HEK293 (cell line): ENCODE measurements around the gene PALMD.
A peak's percentile ranks its signal among the peaks of the same experiment; 100 is the strongest.

ENCODE experiments used
- CTCF ChIA-PET: fragments of 350-600 bp; formaldehyde crosslinking; extraction: SDS; loops from one replicate; lab custom pipeline; 2021; ENCODE audit warnings: antibody characterized with exemption; lab: Yijun Ruan, JAX
- POLR2A ChIA-PET: fragments of 300-600 bp; formaldehyde crosslinking; extraction: SDS; loops from one replicate; lab custom pipeline; 2020; ENCODE audit warnings: antibody characterized with exemption, inconsistent platforms; lab: Yijun Ruan, JAX
- H3K27ac ChIP-seq: fragments of 200-500 bp; sonication (Bioruptor generic); 2 replicates; pipeline ENCODE4 v1.5.1; 2014; ENCODE audit warnings: low read depth, low read length, control low read depth, inconsistent platforms; ENCODE audit errors: extremely low read depth
- H3K36me3 ChIP-seq, 2 experiments: fragments of 200-500 bp in 1 of 2; sonication (Bioruptor generic) in 1 of 2; 1 replicate in 1 of 2; 2 replicates in 1 of 2; pipeline ENCODE4 v1.5.1; 2014 to 2017; ENCODE audit warnings: inconsistent platforms in 2 of 2, low read length in 2 of 2; ENCODE audit not compliant: control insufficient read depth in 2 of 2, insufficient read depth in 1 of 2
- H3K4me1 ChIP-seq: fragments of 200-500 bp; sonication (Bioruptor generic); 2 replicates; pipeline ENCODE4 v1.5.1; 2014; ENCODE audit warnings: mild to moderate bottlenecking, low read length, inconsistent platforms; ENCODE audit not compliant: control insufficient read depth, insufficient read depth
- H3K4me3 ChIP-seq: 2 replicates; pipeline ENCODE4 v1.5.1; 2011; ENCODE audit warnings: low read depth, mild to moderate bottlenecking, control low read depth, low read length, moderate library complexity
- H3K9me3 ChIP-seq: fragments of 200-500 bp; sonication (Bioruptor generic); 2 replicates; pipeline ENCODE4 v1.5.1; 2014; ENCODE audit warnings: low read depth, low read length, inconsistent platforms; ENCODE audit not compliant: control insufficient read depth, insufficient read depth
- KLF16 ChIP-seq: fragments of 450-650 bp; formaldehyde crosslinking; IDR thresholded peaks from 2 replicates; pipeline ENCODE4 v1.5.1; 2017; ENCODE audit warnings: missing biosample characterization, missing genetic modification characterization
- MZF1 ChIP-seq: fragments of 450-650 bp; formaldehyde crosslinking; IDR thresholded peaks from 2 replicates; pipeline ENCODE4 v1.5.1; 2017; ENCODE audit warnings: missing biosample characterization, missing genetic modification characterization, borderline replicate concordance
- PRDM1 ChIP-seq: fragments of 450-650 bp; formaldehyde crosslinking; IDR thresholded peaks from 2 replicates; pipeline ENCODE4; 2016; ENCODE audit warnings: missing biosample characterization, missing genetic modification characterization
- RBAK ChIP-seq: fragments of 450-650 bp; formaldehyde crosslinking; IDR thresholded peaks from 2 replicates; pipeline ENCODE4 v1.5.1; 2016; ENCODE audit warnings: missing biosample characterization, missing genetic modification characterization
- SETDB1 ChIP-seq: IDR thresholded peaks from one replicate; pipeline ENCODE4 v1.6.1; 2017; ENCODE audit warnings: mild to moderate bottlenecking, low read length, moderate library complexity, mixed read lengths; ENCODE audit not compliant: insufficient read length
- TRIM28 ChIP-seq: IDR thresholded peaks from 2 replicates; pipeline ENCODE4 v1.6.1; 2011; ENCODE audit warnings: low read length, control low read depth, borderline replicate concordance
- ZNF155 ChIP-seq: fragments of 450-650 bp; formaldehyde crosslinking; IDR thresholded peaks from 2 replicates; pipeline ENCODE4 v1.5.1; 2016; ENCODE audit warnings: missing biosample characterization, missing genetic modification characterization
- ZNF174 ChIP-seq: fragments of 450-650 bp; formaldehyde crosslinking; IDR thresholded peaks from 2 replicates; pipeline ENCODE4 v1.5.0; 2017; ENCODE audit warnings: missing biosample characterization, mild to moderate bottlenecking, missing genetic modification characterization
- ZNF184 ChIP-seq: fragments of 450-650 bp; IDR thresholded peaks from 2 replicates; pipeline ENCODE4 v1.5.1; 2018; ENCODE audit warnings: missing biosample characterization, mild to moderate bottlenecking, missing genetic modification characterization
- ZNF19 ChIP-seq: fragments of 450-650 bp; formaldehyde crosslinking; IDR thresholded peaks from 2 replicates; pipeline ENCODE4; 2016; ENCODE audit warnings: missing biosample characterization, missing genetic modification characterization, low read depth
- ZNF404 ChIP-seq: fragments of 450-650 bp; formaldehyde crosslinking; IDR thresholded peaks from 2 replicates; pipeline ENCODE4 v1.5.1; 2017; ENCODE audit warnings: missing biosample characterization, missing genetic modification characterization
- ZNF571 ChIP-seq: fragments of 450-650 bp; formaldehyde crosslinking; IDR thresholded peaks from 2 replicates; pipeline ENCODE4 v1.5.0; 2017; ENCODE audit warnings: missing biosample characterization, missing genetic modification characterization
- ZNF600 ChIP-seq: fragments of 450-650 bp; formaldehyde crosslinking; IDR thresholded peaks from 2 replicates; pipeline ENCODE4 v1.5.1; 2016; ENCODE audit warnings: missing biosample characterization, missing genetic modification characterization
- ZNF658 ChIP-seq: fragments of 450-650 bp; formaldehyde crosslinking; IDR thresholded peaks from 2 replicates; pipeline ENCODE4; 2016; ENCODE audit warnings: missing biosample characterization, missing genetic modification characterization
- ZNF777 ChIP-seq: fragments of 450-650 bp; formaldehyde crosslinking; IDR thresholded peaks from 2 replicates; pipeline ENCODE4 v1.5.1; 2017; ENCODE audit warnings: missing biosample characterization, missing genetic modification characterization, borderline replicate concordance
- ZNF837 ChIP-seq: fragments of 450-650 bp; formaldehyde crosslinking; IDR thresholded peaks from 2 replicates; pipeline ENCODE4 v1.5.1; 2016; ENCODE audit warnings: missing biosample characterization, missing genetic modification characterization
- ZSCAN16 ChIP-seq: fragments of 450-650 bp; formaldehyde crosslinking; IDR thresholded peaks from 2 replicates; pipeline ENCODE4 v1.5.1; 2016; ENCODE audit warnings: missing biosample characterization, missing genetic modification characterization
- TF ChIP-seq, protein P1 (sequence below): fragments of 450-650 bp; formaldehyde crosslinking; IDR thresholded peaks from 2 replicates; pipeline ENCODE4 v1.5.1; 2016; ENCODE audit warnings: missing biosample characterization, missing genetic modification characterization
- TF ChIP-seq, protein P2 (sequence below): IDR thresholded peaks from 2 replicates; pipeline ENCODE4 v1.6.1; 2011; ENCODE audit warnings: mild to moderate bottlenecking, low read depth, low read length, borderline replicate concordance
- TF ChIP-seq, protein P3 (sequence below): fragments of 450-650 bp; formaldehyde crosslinking; IDR thresholded peaks from 2 replicates; pipeline ENCODE4 v1.5.1; 2016; ENCODE audit warnings: missing biosample characterization, missing genetic modification characterization
- TF ChIP-seq, protein P4 (sequence below): fragments of 450-650 bp; formaldehyde crosslinking; IDR thresholded peaks from 2 replicates; pipeline ENCODE4 v1.5.1; 2016; ENCODE audit warnings: missing biosample characterization, missing genetic modification characterization, low read depth

PALMD gene

DNA sequence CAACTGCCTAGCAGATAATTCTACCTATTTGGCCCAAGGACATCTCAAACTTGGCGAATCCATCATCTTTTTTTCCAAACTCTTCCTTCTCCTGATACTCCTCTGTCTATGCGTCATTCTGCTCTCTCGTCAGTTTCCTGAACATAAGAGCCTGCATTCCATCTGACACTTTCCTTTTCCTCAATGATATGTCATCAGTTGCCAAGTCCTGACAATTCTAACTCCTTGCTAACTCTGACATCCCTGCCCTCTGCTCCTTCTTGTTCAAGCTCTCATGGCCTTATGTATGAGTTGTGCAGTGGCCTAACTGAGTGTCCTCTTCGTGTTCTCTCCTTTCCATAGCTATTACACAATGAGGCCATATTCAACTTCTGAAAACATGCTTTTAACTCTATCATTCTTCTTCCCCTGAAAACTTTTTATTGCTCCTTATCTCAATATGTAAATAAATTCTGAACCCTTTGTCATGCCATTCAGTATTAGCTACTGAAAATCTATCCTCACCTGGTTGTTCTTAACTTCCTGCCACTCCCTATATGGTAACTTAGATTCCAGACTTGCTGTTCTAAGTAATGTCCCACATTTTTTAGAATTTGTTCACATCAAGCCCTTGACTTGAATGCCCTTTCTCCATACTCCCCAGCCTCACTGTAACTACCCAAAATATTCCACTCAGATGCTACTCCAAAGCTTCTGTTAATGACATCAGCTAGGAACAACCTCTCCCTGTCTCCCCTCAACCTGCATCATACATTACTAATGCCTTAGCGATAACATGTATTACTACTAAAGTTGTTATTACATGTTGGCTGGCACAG is 11.5 kb downstream of the PALMD start (continued):
- TF ChIP-seq, protein P1, sequence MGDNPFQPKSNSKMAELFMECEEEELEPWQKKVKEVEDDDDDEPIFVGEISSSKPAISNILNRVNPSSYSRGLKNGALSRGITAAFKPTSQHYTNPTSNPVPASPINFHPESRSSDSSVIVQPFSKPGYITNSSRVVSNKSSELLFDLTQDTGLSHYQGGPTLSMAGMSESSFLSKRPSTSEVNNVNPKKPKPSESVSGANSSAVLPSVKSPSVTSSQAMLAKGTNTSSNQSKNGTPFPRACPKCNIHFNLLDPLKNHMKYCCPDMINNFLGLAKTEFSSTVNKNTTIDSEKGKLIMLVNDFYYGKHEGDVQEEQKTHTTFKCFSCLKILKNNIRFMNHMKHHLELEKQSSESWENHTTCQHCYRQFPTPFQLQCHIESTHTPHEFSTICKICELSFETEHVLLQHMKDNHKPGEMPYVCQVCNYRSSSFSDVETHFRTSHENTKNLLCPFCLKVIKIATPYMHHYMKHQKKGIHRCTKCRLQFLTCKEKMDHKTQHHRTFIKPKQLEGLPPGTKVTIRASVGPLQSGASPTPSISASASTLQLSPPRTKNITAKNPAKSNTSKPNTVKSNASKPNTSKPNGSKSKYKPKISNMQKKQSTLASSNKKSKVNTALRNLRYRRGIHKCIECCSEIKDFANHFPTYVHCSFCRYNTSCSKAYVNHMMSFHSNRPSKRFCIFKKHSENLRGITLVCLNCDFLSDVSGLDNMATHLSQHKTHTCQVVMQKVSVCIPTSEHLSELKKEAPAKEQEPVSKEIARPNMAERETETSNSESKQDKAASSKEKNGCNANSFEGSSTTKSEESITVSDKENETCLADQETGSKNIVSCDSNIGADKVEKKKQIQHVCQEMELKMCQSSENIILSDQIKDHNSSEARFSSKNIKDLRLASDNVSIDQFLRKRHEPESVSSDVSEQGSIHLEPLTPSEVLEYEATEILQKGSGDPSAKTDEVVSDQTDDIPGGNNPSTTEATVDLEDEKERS (tag by site-specific recombination), result no peak
- TF ChIP-seq ZNF404 (tag by site-specific recombination), result no peak
- no peak for TF ChIP-seq ZNF19 (tag by site-specific recombination)
- no peak for TF ChIP-seq ZNF571 (tag by site-specific recombination)
- no peak for TF ChIP-seq ZNF837 (tag by site-specific recombination)
- no peak for TF ChIP-seq ZNF184 (tag by site-specific recombination)
- TF ChIP-seq ZNF658 (tag by site-specific recombination), result no peak
- TF ChIP-seq ZNF155 (tag by site-specific recombination), result no peak
- TF ChIP-seq, protein P2, sequence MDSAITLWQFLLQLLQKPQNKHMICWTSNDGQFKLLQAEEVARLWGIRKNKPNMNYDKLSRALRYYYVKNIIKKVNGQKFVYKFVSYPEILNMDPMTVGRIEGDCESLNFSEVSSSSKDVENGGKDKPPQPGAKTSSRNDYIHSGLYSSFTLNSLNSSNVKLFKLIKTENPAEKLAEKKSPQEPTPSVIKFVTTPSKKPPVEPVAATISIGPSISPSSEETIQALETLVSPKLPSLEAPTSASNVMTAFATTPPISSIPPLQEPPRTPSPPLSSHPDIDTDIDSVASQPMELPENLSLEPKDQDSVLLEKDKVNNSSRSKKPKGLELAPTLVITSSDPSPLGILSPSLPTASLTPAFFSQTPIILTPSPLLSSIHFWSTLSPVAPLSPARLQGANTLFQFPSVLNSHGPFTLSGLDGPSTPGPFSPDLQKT, result no peak
- TF ChIP-seq KLF16 (tag by site-specific recombination), result no peak

DNA sequence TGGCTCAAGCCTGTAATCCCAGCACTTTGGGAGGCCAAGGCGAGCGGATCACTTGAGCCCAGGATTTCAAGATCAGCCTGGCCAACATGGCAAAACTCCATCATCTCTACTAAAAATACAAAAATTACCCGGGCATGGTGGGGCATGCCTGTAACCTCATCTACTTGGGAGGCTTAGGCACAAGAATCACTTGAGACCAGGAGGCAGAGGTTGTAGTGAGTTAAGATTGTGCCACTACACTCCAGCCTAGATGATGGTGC is 12.0 kb downstream of the PALMD start:
- H3K9me3 ChIP-seq, result no peaks in the 10 kb centered on the region
- H3K4me1 ChIP-seq, result no peaks in the 10 kb centered on the region; the same call in 1 of the 2 replicates
- ChIA-PET POLR2A (no interaction called here), CTCF (interaction anchor here (1.4 kb wide), 1 partner anchor 28 kb away, joined by 5 read pairs; no protein-coding TSS in a partner anchor)
- TF ChIP-seq, protein P2, result no peak
- TF ChIP-seq PRDM1, result no peak
- TF ChIP-seq, protein P3, sequence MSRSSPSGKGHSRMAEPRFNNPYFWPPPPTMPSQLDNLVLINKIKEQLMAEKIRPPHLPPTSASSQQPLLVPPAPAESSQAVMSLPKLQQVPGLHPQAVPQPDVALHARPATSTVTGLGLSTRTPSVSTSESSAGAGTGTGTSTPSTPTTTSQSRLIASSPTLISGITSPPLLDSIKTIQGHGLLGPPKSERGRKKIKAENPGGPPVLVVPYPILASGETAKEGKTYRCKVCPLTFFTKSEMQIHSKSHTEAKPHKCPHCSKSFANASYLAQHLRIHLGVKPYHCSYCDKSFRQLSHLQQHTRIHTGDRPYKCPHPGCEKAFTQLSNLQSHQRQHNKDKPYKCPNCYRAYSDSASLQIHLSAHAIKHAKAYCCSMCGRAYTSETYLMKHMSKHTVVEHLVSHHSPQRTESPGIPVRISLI (tag by site-specific recombination), result no peak
- TF ChIP-seq ZNF777 (tag by site-specific recombination), result no peak
- no peak for TF ChIP-seq SETDB1
- TF ChIP-seq ZNF174 (tag by site-specific recombination), result no peak
- no peak for TF ChIP-seq RBAK
- no peak for TF ChIP-seq ZSCAN16 (tag by site-specific recombination)
- H3K27ac ChIP-seq, result no peak overlapping the region
- no peak overlapping the region for H3K4me3 ChIP-seq
- no peaks in the 10 kb centered on the region for H3K36me3 ChIP-seq

DNA sequence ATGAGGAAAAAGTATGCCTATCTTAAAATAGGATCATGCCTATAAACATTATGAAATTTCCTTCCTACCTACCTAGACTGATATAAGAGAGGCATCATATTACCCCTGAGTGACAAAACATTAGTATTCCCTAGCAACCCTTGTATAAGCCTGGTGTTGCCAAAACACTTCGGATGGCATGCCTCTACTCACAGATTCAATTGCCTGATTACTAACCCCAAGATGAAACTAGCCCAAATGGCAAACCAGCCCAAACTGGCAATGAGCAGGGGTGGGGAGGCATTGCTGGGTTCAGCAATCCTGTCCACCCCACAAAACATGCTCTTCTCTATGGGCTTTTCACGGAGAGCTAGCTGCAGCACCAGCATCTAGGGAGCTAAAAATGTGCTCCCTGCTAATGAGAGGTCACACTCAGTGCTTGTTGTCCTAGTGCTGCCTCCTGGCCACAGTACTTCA is 13.9 kb downstream of the PALMD start:
- H3K36me3 ChIP-seq, result no peaks in the 10 kb centered on the region
- no peaks in the 10 kb centered on the region; the same call in 1 of the 2 replicates for H3K4me1 ChIP-seq
- CTCF ChIA-PET, result interaction anchor here (0.7 kb wide), 1 partner anchor 21 kb away, joined by 3 read pairs; no protein-coding TSS in a partner anchor
- TF ChIP-seq ZNF600 (tag by site-specific recombination) (0 out of 2 replicates have a peak, but pooled peaks have one; percentile 17), MZF1 (tag by site-specific recombination) (peak; percentile 56; the same call in 1 of the 2 replicates), TRIM28 (0 out of 2 replicates have a peak, but pooled peaks have one; percentile 64)
- TF ChIP-seq, protein P4, sequence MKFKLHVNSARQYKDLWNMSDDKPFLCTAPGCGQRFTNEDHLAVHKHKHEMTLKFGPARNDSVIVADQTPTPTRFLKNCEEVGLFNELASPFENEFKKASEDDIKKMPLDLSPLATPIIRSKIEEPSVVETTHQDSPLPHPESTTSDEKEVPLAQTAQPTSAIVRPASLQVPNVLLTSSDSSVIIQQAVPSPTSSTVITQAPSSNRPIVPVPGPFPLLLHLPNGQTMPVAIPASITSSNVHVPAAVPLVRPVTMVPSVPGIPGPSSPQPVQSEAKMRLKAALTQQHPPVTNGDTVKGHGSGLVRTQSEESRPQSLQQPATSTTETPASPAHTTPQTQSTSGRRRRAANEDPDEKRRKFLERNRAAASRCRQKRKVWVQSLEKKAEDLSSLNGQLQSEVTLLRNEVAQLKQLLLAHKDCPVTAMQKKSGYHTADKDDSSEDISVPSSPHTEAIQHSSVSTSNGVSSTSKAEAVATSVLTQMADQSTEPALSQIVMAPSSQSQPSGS (tag by site-specific recombination), result no peak
- H3K4me3 ChIP-seq, result no peak overlapping the region
- no peaks in the 10 kb centered on the region for H3K9me3 ChIP-seq
- H3K27ac ChIP-seq, result no peak overlapping the region
- POLR2A ChIA-PET, result no interaction called here
